Activated CD4-positive, alpha-beta T cell treated with anti-CD3 and anti-CD28 coated beads, Interleukin-2, amount 50 U/mL, for 4 hours (primary cell): ENCODE results near the gene CROCC2.

Source experiments
- DNase-seq, 2 experiments: peaks; one replicate each; pipeline ENCODE4 v3.0.0-alpha.2; 2020

CROCC2 gene

DNA sequence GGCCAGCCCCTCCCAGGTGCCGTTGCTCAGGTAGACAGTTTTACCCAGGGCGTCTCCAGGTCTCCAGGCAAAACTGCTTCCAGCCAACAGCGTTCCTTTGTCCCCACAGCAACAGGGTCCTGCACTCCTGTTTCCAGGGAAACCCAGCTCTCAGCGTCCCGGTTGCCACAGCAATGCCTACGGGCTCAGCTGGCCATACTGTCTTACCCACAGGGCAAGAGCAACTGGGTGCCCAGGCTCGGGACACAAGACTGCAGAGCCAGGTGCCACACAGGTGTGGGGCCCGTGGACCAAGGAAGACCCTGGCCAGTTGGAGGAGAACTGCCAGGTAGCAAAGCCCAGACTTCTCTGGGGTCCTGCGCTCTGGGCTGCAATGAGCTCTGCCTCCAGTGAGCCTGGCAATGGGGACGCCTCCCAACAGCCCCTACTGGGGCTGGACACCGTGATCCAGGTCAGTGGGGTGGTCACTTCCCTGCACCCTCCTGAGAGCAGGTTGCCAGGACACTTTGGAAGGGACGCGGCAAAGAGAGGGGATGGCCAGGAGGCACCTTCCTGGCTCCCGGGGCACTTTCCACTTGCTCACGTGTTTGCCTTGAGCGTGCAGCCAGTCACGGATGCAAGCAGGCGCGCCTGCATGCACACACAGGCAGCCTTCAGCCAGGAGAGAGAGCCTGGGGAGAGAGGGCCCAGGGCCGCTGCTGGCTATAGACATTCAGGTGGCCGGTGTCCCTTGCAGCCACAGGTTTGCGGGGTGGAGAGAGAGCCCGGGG, at the start of gene CROCC2:
Gene CROCC2, plus strand, starts transcription at position 196 of the 770 bp plus-strand sequence. Its CDS starts 178 bp downstream, at position 374.
- no peak for DNase-seq

DNA sequence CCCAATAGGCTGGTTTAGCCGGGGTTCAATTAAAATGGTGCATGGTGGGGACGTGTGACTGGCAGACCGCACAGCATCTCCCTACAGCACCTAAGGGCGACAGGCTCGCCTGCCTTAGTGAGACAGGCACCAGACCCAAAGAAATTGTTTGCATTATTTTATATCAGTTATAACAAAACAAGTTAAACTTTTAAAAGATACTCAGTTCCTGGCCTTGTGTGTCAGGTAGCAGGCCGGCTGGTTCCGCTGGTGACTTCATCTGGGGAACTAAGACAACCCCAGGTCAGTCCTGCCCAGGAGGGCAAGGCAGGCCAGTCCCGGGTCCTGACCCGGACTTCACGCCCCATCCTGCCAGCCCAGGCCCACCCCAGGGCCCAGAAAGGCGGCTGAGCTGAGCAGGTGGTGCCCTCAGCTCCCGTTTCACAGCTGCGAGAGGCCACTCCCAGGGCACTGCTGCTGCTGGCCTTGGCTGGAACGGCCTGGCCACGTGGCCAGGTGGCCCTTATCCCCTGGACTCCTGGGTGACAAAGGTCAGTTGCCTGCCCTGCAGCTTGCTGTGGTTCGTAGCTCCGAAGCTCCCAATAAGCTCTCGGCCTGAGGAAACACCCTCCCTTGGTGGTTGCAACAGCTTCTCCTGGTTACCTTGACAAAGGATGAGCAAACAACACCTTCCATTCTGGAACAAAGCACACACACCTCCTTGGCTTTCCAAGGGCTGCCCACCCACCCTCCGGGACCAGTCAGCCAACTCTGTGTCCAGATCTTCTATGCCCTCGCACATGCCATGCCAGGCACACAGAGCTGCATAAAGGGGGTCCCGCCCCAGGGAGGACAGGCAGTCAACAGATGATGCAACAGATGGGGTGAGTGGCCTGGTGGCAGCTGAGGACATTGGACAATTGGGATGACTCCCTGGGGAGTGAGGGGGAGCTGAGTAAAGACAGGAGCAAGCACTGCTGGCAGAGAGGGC, 48.8 kb upstream of the CROCC2 start:
- DNase-seq = no peak

DNA sequence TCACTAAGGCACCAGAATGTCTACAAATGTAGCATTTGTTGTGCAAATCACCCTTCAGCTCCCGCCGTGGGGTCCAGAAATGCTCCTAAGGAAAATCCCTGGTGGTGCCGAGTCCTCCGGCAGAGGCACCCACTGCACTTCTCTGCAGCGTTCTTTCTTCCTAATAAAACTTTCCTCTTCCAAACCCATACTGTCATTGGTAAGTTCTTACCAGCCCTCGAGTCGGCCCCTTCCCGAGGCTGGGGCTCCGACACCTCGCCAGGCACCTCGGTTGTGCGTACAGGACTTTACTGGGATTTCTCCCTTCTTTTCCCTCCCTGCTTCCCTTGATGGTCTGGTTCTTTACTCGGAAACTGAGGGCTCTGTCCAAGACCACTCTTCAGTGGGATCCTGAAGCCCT, 47.8 kb upstream of the CROCC2 start:
- DNase-seq = no peak

DNA sequence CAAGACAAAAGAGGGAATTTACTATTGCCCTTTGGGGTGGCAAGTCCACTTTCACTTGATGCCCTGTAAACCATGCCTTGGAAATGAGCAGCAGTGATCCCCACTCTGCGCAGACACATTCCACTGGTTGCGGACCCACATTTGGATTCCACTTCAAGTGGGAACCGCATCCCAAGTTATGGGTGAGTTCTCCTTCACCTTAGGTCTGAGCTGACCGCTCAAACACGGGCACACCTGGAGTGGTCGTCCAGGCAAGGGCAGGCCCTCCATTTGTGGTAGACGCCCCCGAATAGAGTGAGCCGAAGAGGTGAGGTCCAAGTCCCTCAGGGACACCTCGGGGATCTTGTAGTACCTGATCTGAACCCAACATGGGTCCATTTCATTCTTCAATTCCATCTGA, 47.3 kb upstream of the CROCC2 start:
- no peak for DNase-seq

DNA sequence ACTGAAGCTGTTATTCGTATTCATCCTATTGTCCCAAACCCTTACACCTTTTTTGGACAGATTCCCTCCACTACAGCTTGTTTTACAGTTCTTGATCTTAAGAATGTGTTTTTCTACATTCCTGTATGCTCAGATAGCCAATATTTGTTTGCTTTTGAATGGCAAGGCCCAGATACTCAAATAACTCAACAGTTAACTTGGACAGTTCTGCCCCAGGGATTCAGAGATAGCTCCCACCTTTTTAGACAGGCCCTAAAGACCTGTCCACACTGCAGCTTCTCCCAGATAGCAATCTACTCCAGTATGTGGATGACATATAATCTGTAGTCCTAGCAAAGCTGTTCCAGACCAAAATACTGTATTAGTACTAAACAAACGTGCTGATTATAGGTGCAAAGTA, 44.6 kb upstream of the CROCC2 start:
- DNase-seq = no peak

DNA sequence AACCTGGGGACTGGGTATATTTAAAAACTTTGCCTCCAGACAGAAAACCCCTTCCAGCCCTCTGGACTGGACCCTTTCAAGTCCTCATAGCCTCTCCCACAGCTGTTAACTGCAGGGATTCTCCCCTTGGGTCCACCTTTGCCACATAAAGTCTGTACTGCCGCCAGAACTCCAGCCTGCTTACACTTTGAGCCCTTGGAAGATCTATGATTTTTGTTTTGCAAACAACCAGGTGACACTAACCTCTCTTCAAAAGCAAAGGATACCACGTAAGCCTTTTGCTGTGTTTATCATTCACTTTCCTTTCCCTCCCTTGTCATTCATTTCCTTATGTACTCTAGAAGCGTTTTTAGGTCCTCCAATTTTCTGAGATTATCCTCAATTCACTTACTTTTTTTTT, 41.7 kb upstream of the CROCC2 start:
- DNase-seq = no peak

DNA sequence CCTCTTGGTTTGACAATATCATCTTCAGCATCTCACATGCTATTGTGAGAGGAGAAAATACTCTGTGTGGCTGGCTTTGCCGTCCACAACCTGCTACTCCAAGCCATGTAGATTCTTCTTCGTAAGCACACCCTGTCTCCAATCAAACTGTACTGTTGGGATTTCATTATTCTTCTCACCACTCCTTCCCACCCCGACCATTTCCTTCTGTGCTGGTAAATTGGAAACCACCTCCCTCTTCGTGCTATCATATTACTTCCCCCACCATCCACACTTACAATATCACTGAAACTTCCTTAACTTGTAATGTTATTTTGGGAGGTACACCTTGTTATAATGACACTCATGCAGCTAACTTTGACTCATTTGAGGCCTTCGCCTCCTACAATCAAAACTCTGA, 40.7 kb upstream of the CROCC2 start:
- no peak for DNase-seq

DNA sequence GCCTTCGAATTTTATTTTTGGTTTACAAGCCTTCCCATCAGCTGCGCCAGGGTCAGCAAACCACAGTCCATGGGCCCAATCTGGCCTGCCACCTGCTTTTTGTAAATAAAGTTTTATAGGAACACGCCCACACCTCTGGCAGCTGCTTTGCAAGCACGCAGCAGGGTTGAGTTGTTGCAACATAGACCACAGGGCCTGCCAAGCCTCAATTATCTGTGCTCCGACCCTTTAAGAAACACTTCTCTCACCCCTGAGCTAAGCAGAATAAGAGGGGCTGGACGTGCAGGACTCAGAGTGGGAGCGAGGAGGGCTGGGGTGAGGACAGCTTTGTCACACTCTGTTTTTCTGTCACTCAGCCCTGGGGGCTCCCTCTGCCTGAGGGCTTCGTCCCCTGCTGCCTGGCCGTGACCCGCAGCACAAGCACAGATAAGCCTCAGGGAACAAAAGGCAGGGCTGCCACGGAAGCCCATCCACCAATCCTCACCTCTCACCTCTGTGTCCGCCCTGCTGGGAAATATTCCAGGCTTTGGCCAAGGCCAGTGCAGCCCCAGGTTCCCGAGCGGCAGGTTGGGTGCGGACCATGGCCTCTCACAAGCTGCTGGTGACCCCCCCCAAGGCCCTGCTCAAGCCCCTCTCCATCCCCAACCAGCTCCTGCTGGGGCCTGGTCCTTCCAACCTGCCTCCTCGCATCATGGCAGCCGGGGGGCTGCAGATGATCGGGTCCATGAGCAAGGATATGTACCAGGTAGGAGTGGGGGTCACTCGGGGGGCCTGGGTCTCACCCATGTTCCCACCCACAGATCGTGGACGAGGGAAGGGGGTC, 37.6 kb upstream of the CROCC2 start, which contains the start of gene AGXT:
Gene AGXT, plus strand, starts transcription at position 539 of the 823 bp plus-strand sequence. Its CDS starts 42 bp downstream, at position 581.
- no peak for DNase-seq

DNA sequence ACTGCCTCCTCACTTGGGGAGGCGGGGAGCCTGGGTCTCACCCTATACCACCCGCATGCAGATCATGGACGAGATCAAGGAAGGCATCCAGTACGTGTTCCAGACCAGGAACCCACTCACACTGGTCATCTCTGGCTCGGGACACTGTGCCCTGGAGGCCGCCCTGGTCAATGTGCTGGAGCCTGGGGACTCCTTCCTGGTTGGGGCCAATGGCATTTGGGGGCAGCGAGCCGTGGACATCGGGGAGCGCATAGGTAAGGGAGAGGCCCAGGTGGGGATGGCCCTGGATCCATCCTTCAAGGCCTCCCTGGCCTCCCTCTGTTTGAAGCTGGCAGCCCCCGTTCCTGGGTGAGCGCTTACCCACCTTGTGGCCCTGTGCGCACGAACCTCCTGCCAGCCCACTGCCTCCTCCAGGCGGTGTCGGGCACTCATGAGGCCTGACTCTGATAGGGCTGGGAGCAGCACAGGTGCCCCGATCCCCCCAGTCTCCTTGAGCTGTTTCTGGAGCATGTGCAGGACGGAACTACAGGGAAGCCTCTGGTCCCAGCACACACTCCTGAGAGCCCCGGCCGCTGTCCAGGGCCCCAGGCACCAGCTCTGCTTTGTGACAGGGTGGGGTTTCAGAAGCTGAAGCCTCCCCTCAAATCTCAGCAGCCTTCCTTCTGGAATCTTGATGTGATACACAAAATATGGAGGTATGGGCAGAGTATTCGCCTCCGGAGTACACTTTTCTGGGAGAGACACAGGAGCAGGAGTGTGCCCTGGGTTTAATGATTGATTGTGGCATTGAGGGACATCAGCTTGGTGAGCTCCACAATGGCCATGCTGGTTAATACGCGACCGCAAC, 36.8 kb upstream of the CROCC2 start:
- DNase-seq = no peak

DNA sequence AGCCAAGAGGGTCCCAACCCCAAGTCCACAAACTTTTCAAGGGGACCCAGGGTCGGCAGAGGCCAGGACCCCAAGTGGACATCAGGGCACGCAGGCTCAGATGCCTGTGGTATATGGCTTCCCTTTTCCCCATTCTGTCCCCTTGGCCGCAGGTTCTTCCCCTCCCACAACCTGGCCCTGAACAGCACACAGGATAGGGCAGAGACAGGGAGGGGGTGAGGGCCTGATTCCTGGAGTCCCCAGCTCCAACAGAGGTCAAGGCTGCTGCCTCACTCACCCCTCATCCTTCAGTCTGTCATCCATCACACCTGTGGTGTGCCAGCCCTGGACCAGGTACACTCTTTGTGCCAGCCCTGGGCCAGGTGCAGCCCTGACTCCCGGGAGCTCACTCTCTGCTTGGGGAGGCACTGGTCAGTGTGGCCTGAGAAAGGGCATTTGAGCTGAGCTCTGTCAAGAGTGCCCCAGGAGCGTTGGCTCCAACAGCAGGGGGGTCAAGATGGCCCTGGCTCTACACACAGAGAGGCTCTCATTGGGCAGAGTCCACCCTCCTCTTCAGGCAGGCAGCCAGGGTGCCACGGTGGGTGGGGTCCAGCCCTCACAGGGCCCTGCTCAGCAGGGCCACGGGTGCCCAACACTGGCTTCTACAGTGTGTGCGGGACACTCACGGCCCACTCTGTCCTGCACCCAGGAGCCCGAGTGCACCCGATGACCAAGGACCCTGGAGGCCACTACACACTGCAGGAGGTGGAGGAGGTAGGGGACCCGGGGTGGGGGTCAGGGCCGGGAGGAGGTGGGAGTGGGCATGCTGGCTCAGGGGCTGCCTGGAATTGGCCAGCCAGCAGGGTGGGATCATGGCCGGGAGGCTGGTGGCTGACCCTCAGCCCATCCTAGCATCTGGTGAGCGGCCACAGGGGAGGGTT, 35.9 kb upstream of the CROCC2 start:
- DNase-seq = no peak

DNA sequence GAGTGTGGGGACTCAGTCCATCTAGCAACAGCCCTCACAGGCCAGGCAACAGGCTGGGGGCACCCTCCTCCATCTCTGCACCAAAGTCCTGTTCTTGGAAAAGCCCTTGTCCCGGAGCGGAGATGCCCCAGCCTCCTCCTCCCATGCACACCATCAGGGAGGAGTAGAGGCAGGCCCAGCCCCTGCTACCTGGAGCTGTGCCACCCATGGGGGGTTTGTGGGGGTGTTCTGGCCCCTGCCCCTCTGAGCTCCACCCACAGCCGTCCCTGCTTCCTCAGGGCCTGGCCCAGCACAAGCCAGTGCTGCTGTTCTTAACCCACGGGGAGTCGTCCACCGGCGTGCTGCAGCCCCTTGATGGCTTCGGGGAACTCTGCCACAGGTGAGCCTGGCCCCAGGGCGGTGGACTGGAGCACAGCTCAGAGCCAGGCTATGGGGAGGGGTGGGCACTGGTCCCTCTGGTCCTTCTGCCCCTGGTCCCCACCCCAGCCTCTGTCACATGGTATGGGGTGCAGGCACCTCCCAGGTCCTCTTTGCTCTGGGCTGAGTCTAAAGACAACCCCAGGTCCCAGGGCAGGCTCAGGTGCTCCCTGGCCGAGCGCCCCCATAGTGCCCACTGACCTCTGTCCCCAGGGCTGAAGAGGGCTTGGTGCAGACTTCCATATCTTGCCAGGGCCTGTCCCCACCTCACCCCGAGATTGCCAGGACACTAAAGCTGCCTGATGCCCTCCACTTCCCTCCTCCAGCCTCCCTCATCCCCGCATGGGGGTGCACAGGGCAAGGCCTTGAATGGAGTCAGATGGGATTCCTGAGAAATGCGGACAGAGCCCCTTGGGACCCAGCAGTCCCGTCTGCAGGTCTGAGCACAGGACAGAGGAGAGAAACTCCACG, 34.8 kb upstream of the CROCC2 start:
- no peak for DNase-seq

DNA sequence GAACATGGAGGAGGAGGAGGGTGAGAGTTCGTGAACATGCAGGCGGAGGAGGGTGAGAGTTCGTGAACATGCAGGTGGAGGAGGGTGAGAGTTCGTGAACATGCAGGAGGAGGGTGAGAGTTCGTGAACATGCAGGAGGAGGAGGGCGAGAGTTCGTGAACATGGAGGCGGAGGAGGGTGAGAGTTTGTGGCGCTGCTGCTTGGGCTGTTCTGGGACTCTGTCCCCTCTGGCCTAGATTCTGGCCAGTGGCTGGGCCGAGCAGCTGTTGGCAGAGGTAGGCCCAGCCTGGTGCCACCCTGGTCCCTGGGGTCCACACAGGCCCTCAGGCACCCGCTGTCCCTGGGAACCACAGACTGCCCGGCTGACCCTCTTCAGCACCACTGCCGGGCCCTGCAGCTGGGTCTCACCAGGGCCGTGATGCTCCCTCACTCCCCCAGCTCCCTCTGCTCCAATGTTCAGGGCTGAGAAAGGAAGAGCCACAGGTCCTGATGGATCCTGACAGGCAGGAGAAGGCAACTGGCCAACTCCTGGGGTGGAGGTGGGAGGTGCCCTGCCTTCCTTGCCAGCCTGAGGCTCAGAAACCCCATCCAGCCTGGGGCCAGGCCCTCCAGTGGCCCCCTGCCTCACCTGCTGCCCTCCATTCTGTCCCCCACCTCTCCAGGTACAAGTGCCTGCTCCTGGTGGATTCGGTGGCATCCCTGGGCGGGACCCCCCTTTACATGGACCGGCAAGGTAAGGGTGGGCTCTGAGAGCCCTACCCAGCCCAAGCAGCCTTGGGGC, 33.6 kb upstream of the CROCC2 start:
- DNase-seq = no peak

DNA sequence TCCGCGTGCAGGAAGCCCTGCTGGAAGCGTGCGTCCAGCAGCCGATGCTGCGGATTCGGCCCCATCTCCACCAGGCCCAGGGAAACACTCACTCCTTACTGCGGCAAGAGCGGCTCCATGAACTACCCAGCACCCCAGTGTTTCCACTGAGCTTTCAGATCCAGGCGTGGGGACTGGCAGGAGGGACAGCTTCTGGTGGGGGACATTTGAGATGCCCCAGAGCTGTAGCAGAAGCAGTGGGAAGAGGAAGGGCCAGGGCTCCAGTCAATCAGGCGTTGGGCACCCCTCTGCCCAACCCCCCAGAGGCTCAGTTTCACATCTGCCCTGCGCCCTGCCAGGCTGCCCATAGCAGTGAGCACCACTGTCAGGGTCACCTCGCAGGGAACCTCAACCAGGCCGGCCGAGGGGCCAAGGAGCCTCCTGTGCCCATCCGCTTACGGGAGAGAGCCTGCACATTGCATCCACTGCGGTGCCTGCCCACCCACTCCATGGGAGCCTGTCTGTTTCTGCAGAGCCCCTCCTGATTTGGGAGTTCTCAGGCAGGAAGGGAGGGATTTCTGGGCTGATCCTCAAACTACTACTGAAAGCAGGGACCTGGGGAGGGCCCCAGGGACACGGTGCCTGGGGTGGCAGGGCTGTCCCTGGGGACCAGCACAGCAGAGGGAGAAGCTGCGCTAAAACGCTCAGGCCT, 32.9 kb upstream of the CROCC2 start:
- DNase-seq = no peak

DNA sequence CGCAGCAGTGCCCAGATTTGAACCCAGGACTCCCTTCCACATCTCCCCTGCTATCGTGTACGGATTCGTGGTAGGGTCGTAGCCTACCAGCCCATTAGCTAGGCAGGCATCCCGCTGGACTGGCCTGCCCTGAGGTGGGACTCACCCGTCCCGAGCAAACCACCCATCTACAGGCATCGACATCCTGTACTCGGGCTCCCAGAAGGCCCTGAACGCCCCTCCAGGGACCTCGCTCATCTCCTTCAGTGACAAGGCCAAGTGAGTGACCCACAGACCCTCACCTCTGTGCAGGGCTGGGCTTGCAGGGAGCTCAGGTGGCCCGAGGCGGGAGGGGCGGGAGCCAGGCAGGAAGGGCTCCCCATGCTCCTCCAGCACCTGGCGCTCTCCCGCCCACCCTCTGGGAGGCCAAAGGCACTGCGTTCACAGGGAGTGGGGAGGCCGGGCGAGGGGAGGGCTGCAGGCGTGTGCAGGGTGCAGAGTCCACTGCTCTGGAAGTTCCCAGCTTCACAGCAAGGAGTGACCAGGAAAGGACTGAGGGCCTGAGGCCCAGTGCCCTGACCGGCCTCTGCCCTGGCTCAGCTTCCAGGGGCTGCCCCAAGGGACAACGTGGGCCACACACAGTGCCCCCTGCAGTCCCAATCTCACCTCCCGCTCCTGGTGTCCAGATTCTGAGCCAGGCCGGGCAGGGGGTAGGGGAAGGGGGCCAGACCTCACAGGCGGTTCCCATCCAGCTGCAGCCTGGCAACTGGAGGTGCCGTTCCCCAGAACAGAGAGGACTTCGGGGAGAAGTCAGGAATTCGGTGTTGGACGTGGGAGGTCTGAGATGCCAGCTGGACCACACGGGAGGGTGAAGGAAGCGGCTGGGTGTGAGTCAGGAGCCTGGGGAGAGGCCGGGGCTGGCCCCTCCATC, 32.1 kb upstream of the CROCC2 start:
- DNase-seq = no peak

DNA sequence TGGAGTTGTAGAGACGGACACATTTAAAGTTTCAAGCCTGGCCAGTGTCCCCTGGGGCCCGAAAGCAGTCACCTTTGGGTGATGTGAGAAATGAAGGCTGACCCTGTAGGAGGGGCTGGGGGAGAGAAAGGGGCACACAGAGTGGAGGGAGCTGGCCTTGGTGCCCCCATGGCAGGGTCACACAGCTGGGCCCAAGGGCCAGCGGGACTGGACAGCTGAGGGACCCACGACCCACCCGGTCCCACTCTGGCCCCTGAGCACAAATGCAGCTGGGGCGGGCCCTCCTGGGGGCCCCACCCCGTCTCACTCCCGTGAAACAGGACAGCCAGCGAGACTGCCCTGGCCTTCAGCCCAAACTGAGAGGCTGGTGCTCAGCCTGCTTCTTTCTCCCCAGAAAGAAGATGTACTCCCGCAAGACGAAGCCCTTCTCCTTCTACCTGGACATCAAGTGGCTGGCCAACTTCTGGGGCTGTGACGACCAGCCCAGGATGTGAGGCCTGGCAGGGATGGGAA, 31.4 kb upstream of the CROCC2 start:
- DNase-seq = no peak

DNA sequence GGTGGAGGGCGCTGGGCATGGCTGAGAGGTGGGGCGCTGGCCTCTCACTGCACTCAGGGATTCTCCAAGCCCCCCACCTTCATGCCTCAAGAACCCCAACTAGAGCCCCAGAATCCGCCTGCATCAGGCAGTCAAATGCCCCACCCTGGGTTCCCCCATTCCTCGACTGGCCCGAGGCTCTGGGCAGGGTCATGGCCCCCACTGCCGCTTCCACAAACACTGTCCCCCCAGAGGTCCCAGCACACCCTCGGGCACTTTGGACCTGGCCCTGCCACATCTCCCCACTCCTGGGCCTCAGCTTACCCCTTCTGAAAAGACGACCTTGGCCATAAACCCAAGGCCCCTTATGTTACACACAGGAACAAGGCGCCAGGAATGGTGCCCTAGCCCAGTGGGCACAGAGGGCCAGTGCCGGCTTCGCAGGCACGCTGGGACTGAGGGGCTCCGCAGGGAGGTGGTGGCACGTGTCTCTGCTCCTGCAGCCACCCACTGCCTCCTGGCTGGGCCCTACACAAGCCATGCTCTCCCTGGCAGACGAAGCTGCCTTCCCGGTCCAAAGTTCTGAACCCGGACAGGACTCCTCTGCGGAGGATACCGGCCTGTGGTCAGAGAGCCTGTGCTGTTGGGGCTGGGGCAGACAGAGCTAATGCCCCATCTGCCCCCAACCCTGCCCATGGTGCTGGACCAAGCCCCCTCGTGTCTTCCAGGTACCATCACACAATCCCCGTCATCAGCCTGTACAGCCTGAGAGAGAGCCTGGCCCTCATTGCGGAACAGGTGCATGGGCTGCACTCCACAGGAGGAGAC, 30.7 kb upstream of the CROCC2 start:
- DNase-seq = no peak
